ENCODE results near the gene FAM168A. TPM values are rescaled to one million over a fixed set of nuclear protein-coding genes. Genes with fewer than 3 reads are reported as not detected.

FAM168A gene
- total RNA-seq, 1 donor from 2014 or later, result 50.2 TPM

GRCh38 chr11:73389134-73389525, 208.8 kb downstream of the FAM168A start:
- no peak for DNase-seq (ENCODE audit: low spot score)

DNA sequence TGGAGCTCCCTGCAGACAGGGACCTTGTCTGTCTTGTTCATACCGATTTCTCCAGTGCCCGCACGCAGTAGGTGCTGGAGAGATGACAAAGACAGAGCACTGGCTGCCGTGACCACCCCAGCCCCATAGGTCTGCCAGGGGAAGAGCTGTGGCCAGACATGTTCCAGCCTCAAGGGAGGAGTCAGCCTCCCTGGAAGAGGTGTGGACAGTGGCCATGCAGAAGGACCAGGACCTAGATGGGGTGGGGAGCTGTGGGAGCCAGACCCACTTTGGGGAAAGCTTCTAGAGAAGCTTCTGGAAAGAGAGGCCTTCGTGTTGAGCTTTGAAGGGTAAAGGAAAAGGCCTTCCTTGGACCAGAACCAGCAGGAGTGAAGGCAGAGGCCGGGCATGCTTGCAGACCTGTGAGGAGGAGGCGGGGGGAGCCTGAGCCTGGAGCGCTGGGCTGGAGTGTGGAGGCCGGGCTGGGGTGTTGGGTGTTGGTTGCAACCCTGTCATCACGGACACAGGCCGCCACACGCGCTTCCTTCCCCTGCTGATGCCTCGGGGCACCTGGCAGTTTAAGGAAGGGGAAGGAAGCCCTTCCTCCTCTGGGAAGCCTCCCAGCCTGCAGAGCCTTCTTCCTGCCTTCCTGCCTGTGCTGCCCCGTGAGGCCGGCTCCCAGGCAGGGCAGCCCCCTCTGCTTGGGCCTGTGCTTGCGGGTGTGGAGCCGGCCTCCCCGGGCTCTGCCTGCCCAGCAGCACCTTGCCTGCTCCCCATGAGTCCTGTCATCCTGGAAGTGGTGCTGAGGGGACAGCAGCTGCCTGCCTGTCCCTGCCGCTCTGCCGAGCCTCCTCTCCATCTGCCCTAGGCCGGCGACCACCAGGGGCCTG, 209.4 kb downstream of the FAM168A start:
- DNase-seq (ENCODE audit: low spot score), result no peak

- no peak for DNase-seq (ENCODE audit: low spot score)
Observed at GRCh38 chr11:73387594-73388264, 210.2 kb downstream of the FAM168A start.

DNA sequence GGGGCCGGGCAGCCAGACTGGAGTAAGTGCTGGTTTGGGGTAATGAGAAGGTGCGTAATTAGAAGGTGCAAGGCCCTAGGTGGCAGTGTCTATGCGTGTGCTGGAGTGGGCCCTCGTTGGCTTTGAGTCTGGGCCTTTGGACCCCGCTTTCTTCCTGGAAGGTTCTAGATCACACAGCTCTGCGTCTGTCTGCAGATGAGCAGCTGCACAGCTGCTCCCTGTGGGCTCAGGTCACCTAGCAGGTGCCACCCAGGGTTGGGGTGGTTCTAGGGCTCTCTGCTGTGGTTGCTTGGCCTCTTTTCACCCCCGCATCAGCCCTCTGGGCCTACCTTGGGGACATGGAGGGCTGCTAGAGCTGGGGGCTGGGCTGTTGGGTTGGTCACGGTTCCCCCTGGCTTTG, 211.4 kb downstream of the FAM168A start:
- no peak for DNase-seq (ENCODE audit: low spot score)

DNA sequence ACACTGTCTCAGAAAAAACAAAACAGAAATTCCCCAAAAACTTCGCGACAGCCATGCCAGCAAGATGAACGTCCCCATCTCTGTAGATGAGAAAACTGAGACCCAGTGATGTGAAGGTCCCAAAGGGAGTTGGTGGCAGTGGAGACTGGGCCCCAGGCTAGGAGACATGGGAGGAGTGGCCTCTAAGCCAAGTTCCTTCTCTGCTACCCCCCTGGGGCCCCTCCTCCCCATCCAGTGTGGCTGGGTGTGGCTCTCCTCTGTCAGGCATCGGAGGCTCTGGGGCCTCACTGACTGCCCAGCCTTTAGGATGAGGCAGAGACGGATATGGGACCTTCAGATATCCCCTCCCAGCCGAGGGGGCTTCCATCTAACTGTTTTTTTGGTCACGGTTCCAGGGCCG, 211.9 kb downstream of the FAM168A start:
- no peak for DNase-seq (ENCODE audit: low spot score)

DNA sequence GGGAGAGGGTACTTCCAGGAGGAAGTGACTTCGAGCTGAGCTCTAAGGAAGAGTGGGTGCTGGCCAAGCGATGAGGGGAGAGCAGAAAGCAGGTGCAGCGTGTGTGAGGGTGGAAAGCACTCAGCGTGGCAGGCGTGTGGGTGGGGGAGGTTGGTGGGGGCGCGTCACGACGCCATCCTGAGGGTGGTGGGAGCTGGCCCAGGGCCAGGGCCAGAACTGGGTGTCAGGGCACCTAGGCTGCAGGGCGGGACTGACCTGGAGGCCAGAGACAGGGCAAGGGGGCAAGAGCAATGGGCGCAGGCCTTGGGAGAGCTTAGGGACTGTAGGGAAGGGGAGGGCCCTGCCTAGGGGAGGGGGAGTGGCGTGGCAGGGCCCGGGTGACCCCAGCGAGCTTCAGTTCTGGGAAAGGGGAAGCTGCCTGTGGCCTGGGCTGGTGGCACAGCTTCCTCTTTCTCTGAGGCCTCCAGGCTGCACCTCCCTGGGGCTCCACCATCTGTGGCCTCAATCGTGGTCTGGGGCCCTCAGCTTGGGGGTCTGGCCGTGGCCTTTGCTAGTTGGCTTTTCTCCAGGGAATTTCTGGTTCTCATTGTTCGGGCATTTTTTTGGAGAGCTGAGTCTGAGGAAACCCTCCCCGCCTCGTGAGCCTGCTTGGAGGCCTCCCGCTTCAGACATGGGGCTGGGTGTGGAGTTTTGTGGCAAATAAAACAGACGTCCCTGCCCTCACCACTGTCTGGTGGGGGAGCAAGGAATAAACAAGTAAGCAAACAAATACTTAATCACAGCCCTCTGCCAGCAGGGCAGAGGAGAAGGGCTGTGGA, 212.8 kb downstream of the FAM168A start:
- peak; percentile 65 for DNase-seq (ENCODE audit: low spot score)

GRCh38 chr11:73384531-73384871, 213.4 kb downstream of the FAM168A start:
- DNase-seq (ENCODE audit: low spot score), result no peak

DNA sequence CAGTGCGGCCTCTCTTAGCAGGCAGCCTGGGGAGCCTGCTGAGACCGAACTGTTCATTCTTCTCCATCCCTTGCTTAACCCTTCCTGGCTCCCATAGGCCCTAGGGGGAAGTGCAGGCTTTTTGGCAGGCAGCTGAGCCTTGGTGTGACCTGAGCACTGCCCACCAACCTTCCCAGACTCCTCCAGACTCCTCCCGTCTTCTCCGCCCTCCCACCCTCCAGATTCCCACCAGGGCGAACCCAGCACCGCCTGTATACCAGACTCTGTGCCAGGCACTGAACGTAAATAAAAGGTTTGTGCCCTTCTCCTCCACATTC, 213.8 kb downstream of the FAM168A start:
- no peak for DNase-seq (ENCODE audit: low spot score)

- peak; percentile 25 for DNase-seq (ENCODE audit: low spot score)
Observed at GRCh38 chr11:73383249-73384124, 214.4 kb downstream of the FAM168A start.

DNA sequence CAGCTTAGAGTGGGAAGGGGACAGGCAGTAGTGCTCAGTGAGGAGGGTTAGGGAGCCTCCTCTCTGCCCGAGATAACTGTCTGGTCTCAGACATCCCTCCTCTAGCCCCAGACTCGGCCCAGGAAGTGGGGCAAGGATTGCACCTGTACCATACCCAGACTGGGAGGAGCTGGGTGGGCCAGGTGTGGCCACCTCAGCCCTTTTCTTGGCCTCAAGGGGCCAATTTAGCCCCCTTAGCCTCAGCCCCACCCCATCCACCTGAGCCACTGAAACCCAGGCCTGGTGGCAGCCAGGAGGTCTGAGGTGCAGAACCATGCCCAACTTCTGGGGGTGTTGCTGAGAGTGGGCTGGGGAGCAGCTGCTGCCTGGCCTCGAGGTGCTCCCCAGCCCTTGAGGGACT, 215.2 kb downstream of the FAM168A start:
- DNase-seq (ENCODE audit: low spot score), result no peak

DNA sequence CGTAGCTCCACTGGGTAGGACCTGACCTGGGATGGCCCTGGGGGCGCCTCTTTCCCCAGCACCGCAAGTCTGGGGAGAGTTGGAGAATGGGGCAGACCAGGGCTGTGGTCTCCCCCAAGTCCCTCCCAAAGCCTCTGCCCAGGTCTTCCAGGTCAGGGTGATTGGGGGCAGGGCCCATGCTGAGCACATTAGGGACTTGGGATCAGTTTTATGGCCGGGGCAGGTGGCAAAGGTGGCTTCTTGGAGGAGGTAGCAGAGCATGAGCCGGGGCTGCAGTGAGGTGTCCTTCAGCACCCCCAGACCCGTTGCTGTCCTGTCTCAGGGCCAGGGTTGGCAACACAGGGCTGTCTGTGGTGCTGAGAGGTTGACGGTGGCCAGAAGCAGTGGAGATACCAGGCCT, 215.7 kb downstream of the FAM168A start:
- no peak for DNase-seq (ENCODE audit: low spot score)

GRCh38 chr11:73381589-73381988, 216.3 kb downstream of the FAM168A start:
- no peak for DNase-seq (ENCODE audit: low spot score)

GRCh38 chr11:73380897-73381410, 217.0 kb downstream of the FAM168A start:
- DNase-seq (ENCODE audit: low spot score), result no peak

DNA sequence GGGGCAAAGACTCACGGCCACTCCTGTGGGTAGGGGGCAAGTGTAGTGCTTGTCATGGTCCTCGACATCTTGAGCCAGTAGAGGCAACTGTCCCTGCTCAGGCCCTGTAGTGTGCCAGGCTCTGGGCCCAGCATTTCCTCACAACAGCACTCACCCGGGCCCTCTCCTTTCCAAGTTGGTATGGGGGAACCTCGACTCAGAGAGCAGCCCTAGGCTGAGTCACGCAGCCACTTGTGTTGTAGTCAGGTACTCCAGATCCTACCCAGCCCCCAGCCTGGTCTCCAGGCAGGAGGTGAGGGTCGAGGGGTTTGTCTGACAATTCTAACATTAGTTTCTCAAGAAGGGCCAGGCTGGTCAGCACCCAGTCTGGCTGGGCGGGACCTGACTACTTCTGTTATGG, 217.6 kb downstream of the FAM168A start:
- no peak for DNase-seq (ENCODE audit: low spot score)

DNA sequence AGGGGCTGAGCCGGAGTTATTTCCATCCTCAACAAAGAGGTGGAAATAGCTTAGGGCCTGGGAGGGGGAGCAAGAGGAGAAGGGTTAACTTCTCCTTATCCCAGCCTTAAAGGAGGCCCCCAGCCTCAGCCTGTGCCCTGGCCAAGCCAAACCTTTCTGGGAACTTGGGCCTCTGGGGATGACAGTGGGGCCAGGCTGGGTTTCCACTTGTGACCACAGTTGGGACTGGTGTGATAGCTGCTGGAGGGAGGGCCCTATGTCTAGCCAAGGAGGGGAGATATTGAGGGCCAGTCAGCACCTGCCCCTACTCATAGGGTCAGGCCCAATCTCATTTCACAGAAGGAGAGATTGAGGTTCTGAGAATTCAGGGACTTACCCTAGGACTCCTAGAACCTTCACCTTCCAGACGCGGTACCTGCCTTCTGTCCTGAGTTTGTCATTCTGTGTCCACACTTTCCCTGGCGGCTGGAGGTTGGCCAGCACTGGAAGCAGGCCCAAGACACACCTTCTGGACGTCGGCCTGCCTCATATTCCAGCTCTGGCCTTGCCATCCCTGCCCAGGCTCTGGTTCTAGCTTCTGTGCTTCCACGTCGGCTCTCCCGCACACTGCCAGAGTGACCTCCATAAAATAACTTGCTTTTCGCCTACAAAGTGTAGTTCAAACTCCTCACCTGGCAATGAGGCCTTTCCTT, 218.6 kb downstream of the FAM168A start:
- peak; percentile 80 for DNase-seq (ENCODE audit: low spot score)

GRCh38 chr11:73376803-73377629, 220.9 kb downstream of the FAM168A start:
- DNase-seq (ENCODE audit: low spot score), result peak; percentile 42

DNA sequence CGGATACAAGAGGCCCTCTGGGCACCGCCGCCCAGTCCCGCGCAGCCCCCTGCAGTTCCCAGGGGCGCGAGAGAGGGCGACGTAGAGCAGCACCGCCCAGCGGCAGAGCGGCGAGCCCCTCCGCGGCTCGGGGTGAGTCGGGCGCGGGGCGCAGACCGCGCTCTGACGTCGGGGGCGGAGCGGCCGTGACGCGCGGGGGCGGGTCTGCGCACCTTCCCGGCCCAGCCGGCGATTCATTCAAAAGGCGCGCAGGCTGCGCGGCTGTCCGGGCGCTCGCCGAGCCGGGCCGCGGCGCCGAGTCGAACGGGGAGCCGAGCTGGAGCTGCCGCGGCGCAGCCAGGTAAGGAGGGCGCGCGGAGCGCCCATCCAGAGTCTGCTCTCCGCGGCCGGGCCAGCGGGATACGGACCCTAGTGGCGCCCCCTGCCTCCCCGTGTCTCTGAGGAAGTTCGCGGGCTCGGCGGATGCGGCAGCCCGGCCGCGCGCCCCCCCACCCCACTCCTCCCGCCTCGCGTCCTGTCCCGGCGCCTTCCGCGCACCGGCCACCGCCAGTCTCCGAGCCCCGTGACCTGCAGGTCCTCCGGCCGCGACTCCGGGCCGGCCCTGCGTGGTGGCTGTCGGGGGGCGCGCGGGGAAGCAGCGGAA, 221.6 kb downstream of the FAM168A start, which contains the start of gene RELT:
Gene RELT (plus strand): TSS at position 240 of the 643 bp plus-strand sequence. CDS start 12,738 bp downstream, outside the sequence.
- peak; percentile 91 for DNase-seq (ENCODE audit: low spot score)

- DNase-seq (ENCODE audit: low spot score), result no peak
Observed at GRCh38 chr11:73375830-73376159, 222.1 kb downstream of the FAM168A start.

DNA sequence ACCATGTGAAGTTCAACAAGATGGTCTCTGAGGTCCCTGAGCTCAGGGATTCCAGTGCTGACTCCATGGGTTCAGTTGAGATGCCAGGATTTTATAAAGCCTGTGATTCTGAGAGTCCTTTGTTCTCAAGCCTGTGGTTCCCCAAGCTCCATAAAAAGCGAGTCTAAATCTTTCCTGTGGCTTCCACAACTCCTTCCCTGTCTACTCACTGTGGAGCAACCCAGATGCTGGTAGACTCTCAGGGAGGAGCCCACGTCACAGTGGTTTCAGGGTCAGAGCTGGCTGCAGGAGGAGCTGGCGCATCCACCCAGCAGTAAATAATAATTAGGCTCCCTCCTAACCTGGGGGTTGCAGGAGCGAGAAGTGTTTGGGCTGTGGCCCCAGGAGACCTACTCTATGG, 223.8 kb downstream of the FAM168A start:
- DNase-seq (ENCODE audit: low spot score), result no peak

Data from mucosa of gallbladder (tissue), 1 donor.